AG10803 (cell line): Measurements from ENCODE around the gene FCSK.

Experiments
- DNase-seq: peaks from one replicate; pipeline ENCODE4 v3.0.0; 2010; ENCODE audit warnings: low read depth
- H3K4me3 ChIP-seq: 2 replicates; pipeline ENCODE4 v1.5.1; 2011; ENCODE audit warnings: mild to moderate bottlenecking, low read length, control low read depth
- TF ChIP-seq, protein P1 (sequence below): conservative IDR thresholded peaks from 2 replicates; pipeline ENCODE4 v1.5.1; 2011; ENCODE audit warnings: mild to moderate bottlenecking, low read length, control low read depth, inconsistent platforms

FCSK gene

DNA sequence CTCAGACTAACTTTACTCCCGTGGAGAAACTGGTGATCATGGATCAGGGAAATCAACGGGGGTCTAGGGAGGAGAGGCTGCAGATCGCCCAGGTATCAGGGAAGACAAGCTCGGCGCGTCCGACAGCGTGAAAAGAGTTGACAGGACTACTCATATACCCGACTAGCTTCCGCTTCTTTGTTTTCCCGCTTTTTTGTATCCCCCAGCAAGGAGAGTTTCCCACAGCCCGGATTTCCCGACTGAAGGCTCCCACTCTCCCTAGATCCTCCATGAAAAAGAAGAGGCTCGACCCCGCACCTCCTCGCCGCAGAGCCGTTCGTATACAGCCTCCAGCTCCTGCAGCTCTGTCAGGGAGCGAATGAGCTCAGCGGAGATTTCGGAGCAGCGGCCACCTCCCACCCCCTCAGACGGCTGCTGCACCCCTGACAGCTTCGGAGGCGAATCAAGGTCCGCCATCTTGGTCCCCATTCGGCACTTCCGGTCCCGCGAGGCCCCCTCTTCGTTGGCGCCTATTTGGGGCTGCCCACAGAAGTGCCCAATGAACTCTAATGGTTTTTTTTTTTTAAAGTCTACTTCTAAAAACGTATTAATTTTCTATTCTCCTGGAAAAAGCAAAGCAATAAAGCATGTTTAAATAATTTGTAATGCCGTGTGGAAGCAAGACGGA is 68.8 kb downstream of the FCSK start, which contains the start of gene COG4:
Gene COG4 (minus strand): TSS at position 479 of the 667 bp plus-strand sequence. CDS start 11 bp downstream, at position 468.
- peak; percentile 78 for DNase-seq
- TF ChIP-seq, protein P1, sequence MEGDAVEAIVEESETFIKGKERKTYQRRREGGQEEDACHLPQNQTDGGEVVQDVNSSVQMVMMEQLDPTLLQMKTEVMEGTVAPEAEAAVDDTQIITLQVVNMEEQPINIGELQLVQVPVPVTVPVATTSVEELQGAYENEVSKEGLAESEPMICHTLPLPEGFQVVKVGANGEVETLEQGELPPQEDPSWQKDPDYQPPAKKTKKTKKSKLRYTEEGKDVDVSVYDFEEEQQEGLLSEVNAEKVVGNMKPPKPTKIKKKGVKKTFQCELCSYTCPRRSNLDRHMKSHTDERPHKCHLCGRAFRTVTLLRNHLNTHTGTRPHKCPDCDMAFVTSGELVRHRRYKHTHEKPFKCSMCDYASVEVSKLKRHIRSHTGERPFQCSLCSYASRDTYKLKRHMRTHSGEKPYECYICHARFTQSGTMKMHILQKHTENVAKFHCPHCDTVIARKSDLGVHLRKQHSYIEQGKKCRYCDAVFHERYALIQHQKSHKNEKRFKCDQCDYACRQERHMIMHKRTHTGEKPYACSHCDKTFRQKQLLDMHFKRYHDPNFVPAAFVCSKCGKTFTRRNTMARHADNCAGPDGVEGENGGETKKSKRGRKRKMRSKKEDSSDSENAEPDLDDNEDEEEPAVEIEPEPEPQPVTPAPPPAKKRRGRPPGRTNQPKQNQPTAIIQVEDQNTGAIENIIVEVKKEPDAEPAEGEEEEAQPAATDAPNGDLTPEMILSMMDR = no peak
- peak within 1 kb of the TSS; percentile 94 for H3K4me3 ChIP-seq

DNA sequence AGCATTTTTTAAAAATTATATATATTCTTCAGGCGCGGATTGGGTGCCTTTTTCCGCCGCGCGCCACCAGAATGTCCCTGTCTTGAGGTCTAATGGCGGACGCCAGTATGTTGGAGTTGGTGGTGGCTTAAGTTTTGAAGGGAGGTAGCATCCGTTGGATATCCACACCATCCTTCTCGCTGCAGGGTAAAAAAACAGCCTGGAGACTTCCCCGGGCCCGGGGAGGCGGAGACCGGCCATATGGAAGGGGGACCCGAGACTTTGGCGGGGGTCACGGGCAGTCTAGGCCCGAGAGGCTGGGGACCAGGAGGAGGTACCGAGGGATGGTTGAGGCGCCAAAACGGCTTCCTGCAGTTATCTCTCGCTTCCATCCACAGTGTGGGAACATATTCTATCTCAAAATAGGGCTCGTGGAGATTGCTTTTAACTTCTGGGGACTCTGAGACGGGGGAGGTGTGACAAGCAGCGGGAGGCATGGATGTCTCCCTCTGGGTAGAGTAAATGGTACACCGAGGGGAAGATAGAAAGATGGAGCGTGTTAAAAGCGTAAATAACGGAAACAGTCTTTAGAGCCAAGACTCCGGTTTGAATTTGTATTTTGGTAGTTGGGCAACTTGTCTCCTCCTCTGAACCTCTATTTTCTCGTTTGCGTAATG is 69.5 kb downstream of the FCSK start, which contains the start of gene SF3B3:
Gene SF3B3 (plus strand): TSS at position 74 of the 656 bp plus-strand sequence. CDS start 2,841 bp downstream, outside the sequence.
- no peak for DNase-seq
- peak within 1 kb of the TSS; percentile 94 for H3K4me3 ChIP-seq
- TF ChIP-seq, protein P1 = no peak

DNA sequence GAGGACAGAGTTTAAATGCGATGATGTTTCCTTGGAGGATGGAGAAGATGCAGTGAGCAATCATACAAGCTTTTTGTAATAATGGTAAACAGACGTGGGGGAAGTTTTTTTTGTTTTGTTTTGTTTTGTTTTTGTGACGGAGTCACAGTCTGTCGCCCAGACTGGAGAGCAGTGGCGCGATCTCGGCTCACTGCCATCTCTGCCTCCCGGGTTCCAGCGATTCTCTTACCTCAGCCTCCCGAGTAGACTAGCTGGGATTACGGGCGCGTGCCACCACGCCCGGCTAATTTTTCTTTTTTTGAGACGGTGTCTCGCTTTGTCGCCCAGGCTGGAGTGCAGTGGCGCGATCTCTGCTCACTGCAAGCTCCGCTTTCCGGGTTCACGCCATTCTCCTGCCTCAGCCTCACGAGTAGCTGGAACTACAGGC is 70.0 kb downstream of the FCSK start:
- peak; percentile 21 for DNase-seq
- peak overlapping the region; percentile 94 for H3K4me3 ChIP-seq

DNA sequence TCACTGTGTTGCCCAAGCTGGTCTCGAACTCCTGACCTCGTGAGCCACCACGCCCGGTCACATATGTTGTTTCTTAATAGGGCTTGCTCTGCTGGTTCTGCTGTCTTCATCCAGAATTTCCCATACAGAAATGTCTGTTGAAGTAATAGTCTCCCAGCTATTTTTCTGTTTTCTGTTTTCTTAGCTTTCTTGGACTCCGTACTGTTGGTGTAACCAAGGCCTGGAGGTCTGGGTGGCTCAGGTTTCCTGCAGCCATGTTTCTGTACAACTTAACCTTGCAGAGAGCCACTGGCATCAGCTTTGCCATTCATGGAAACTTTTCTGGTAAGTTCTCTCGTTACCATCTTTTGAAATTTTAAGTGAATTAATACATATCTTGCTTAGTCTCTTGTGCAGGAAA is 72.0 kb downstream of the FCSK start:
- no peak overlapping the region; the same call in 1 of the 2 replicates for H3K4me3 ChIP-seq

GRCh38 chr16:70527315-70527996 is 73.1 kb downstream of the FCSK start:
- TF ChIP-seq, protein P1 = no peak
- H3K4me3 ChIP-seq = no peak overlapping the region
- DNase-seq = no peak

More for the DNA sequence above, 72.0 kb downstream of the FCSK start:
- TF ChIP-seq, protein P1 = no peak
- DNase-seq = no peak

- TF ChIP-seq, protein P1 = peak; percentile 66
- peak; percentile 72 for DNase-seq
- no peak overlapping the region for H3K4me3 ChIP-seq
These were observed 74.8 kb downstream of the FCSK start for GRCh38 chr16:70529051-70529777.
